ENCODE results near the gene AGTRAP. TPM values are rescaled to one million over a fixed set of nuclear protein-coding genes. Genes with fewer than 3 reads are reported as not detected.

Gene AGTRAP
- total and polyA plus RNA-seq, 9 of the 15 experiments (the other 6 are each of a cell fraction or from before 2014, with no cell fraction given): 26.8 to 105 (median 57.5) TPM

DNA sequence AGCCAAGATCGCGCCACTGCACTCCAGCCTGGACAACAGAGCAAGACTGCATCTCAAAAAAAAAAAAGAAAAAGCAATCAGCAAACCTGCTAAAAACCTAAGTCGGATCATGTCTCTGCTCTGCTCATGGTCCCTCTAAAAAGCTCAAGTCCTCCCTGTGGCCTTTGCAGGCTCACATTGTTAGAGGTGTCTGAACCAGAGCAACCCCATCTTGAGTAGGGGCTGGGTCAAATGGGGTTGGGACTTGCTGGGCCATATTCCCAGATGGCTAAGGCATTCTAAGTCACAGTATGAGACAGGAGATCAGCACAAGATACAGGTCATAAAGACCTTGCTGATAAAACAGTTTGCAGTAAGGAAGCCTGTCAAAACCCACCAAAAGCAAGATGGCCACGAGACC is 47.4 kb upstream of the AGTRAP start (continued):
- TF ChIP-seq STAT5B (CRISPR knock-in tag; IDR thresholded peaks at IDR 0.05) (no peak), DMBX1 (CRISPR knock-in tag; IDR thresholded peaks at IDR 0.05; ENCODE audit: borderline replicate concordance) (peak; percentile 49; the same call in 1 of the 2 replicates), NR4A1 (CRISPR knock-in tag; IDR thresholded peaks at IDR 0.05) (no peak), NR4A1 (tag; IDR thresholded peaks at IDR 0.05) (peak; percentile 58; the same call in 1 of the 2 replicates), MEF2D (tag; conservative IDR thresholded peaks at IDR 0.05; ENCODE audit: low read depth) (peak; percentile 83), CLOCK (CRISPR knock-in tag; IDR thresholded peaks at IDR 0.05; ENCODE audit: borderline replicate concordance) (no peak), ZNF12 (CRISPR knock-in tag; IDR thresholded peaks at IDR 0.05) (no peak), LARP7 (IDR thresholded peaks at IDR 0.05) (no peak), PTRF (tag; IDR thresholded peaks at IDR 0.05) (peak; percentile 87), PTTG1 (tag; IDR thresholded peaks at IDR 0.05; ENCODE audit: low read depth) (peak; percentile 85), NR2C1 (IDR thresholded peaks at IDR 0.05) (no peak), NR2C1 (tag; IDR thresholded peaks at IDR 0.05) (peak; percentile 66), E2F3 (CRISPR knock-in tag; IDR thresholded peaks at IDR 0.05) (no peak), ZNF766 (CRISPR knock-in tag; conservative IDR thresholded peaks at IDR 0.05) (peak; percentile 50; the same call in 1 of the 2 replicates), HDAC8 (tag; IDR thresholded peaks at IDR 0.05) (no peak), ZNF583 (CRISPR knock-in tag; IDR thresholded peaks at IDR 0.05) (peak; percentile 69; the same call in 1 of the 2 replicates)
- TF ChIP-seq, protein P1, sequence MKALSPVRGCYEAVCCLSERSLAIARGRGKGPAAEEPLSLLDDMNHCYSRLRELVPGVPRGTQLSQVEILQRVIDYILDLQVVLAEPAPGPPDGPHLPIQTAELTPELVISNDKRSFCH (CRISPR knock-in tag; IDR thresholded peaks at IDR 0.05): no peak
- TF ChIP-seq, protein P1 (tag; IDR thresholded peaks at IDR 0.05): peak; percentile 78
- TF ChIP-seq, protein P2, sequence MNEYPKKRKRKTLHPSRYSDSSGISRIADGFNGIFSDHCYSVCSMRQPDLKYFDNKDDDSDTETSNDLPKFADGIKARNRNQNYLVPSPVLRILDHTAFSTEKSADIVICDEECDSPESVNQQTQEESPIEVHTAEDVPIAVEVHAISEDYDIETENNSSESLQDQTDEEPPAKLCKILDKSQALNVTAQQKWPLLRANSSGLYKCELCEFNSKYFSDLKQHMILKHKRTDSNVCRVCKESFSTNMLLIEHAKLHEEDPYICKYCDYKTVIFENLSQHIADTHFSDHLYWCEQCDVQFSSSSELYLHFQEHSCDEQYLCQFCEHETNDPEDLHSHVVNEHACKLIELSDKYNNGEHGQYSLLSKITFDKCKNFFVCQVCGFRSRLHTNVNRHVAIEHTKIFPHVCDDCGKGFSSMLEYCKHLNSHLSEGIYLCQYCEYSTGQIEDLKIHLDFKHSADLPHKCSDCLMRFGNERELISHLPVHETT (CRISPR knock-in tag; conservative IDR thresholded peaks at IDR 0.05 in 1 of 2, IDR thresholded peaks at IDR 0.05 in 1 of 2): peak in 1 of 2 experiments; percentile 43; a peak in 1 of 4 replicates
- TF ChIP-seq, protein P3, sequence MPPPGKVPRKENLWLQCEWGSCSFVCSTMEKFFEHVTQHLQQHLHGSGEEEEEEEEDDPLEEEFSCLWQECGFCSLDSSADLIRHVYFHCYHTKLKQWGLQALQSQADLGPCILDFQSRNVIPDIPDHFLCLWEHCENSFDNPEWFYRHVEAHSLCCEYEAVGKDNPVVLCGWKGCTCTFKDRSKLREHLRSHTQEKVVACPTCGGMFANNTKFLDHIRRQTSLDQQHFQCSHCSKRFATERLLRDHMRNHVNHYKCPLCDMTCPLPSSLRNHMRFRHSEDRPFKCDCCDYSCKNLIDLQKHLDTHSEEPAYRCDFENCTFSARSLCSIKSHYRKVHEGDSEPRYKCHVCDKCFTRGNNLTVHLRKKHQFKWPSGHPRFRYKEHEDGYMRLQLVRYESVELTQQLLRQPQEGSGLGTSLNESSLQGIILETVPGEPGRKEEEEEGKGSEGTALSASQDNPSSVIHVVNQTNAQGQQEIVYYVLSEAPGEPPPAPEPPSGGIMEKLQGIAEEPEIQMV (tag; conservative IDR thresholded peaks at IDR 0.05; ENCODE audit: low read depth): peak; percentile 74; the same call in 1 of the 2 replicates
- TF ChIP-seq, protein P4, sequence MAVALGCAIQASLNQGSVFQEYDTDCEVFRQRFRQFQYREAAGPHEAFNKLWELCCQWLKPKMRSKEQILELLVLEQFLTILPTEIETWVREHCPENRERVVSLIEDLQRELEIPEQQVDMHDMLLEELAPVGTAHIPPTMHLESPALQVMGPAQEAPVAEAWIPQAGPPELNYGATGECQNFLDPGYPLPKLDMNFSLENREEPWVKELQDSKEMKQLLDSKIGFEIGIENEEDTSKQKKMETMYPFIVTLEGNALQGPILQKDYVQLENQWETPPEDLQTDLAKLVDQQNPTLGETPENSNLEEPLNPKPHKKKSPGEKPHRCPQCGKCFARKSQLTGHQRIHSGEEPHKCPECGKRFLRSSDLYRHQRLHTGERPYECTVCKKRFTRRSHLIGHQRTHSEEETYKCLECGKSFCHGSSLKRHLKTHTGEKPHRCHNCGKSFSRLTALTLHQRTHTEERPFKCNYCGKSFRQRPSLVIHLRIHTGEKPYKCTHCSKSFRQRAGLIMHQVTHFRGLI (CRISPR knock-in tag; IDR thresholded peaks at IDR 0.05): 0 out of 2 replicates have a peak, but pooled peaks have one; percentile 11
